Measurements from ENCODE around the gene INTS4.
"Not testable (repeated sequence)": the region's sequence is repeated elsewhere in the genome, so short reads cannot be mapped to it uniquely, and the experiment has no call there.

INTS4 gene

DNA sequence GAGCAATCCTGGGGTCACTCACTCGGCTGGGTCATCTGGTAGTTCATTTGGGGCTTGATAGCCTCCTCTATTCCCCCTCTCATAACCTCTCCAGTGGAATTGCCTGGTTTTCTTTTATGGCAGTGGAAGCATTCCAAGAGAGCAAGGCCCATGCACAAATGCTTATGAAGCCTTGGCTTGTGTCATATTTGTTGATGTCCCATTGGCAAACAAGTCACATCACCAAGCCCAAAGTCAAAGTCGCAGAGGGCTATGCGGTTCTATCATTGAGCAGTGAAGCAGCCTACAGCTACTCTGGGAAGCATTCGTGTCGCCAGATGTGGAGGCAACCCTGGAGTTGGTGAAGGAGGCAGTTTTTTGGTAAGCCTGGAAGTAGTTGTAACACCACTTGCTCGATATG is 16.3 kb upstream of the INTS4 start:
- in situ Hi-C loops (cut with HindIII; ENCODE audit: low sequenced_read_pairs) = no loop called here
- TF ChIP-seq CTCF (IDR thresholded peaks at IDR 0.05; ENCODE audit: low read depth, low read length) = no peak
- DNase-seq (ENCODE audit: low read depth, low spot score) = no peak

GRCh38 chr11:78010304-78010703 is 15.8 kb upstream of the INTS4 start:
- TF ChIP-seq CTCF (IDR thresholded peaks at IDR 0.05; ENCODE audit: low read depth, low read length) = no peak
- no peak overlapping the region for H3K4me3 ChIP-seq (ENCODE audit: low read depth, low read length)
- in situ Hi-C loops (cut with HindIII; ENCODE audit: low sequenced_read_pairs) = no loop called here
- no peak for DNase-seq (ENCODE audit: low read depth, low spot score)

More for the DNA sequence above, 16.3 kb upstream of the INTS4 start:
- H3K4me3 ChIP-seq (ENCODE audit: low read depth, low read length) = no peak overlapping the region

DNA sequence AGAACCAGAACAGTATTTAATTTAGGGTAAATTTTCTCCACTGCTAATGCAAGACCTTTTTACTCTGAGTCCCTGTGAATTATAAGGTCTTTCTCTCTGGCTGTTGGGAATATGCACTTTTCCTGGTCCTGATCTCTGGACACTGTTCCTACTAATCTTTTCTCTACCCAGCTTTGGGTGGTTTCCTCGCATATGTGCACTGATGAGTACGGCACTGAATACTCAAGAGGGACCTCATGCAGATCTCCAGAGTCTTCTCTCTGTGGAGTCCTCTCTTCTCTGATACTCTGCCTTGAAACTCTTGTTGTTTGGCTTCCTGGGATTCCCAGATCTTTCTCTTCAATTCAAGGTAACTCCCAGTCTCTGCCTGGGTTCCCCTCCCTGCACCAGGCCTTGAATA is 14.6 kb upstream of the INTS4 start:
- in situ Hi-C loops (cut with HindIII; ENCODE audit: low sequenced_read_pairs) = no loop called here
- no peak for TF ChIP-seq CTCF (IDR thresholded peaks at IDR 0.05; ENCODE audit: low read depth, low read length)
- no peak for DNase-seq (ENCODE audit: low read depth, low spot score)
- H3K4me3 ChIP-seq (ENCODE audit: low read depth, low read length) = no peak overlapping the region

GRCh38 chr11:78000193-78000592 is 5.7 kb upstream of the INTS4 start:
- TF ChIP-seq CTCF (IDR thresholded peaks at IDR 0.05; ENCODE audit: low read depth, low read length) = peak; percentile 77
- no peak overlapping the region for H3K4me3 ChIP-seq (ENCODE audit: low read depth, low read length)
- peak; percentile 76 for DNase-seq (ENCODE audit: low read depth, low spot score)
- in situ Hi-C loops (cut with HindIII; ENCODE audit: low sequenced_read_pairs) = no loop called here

DNA sequence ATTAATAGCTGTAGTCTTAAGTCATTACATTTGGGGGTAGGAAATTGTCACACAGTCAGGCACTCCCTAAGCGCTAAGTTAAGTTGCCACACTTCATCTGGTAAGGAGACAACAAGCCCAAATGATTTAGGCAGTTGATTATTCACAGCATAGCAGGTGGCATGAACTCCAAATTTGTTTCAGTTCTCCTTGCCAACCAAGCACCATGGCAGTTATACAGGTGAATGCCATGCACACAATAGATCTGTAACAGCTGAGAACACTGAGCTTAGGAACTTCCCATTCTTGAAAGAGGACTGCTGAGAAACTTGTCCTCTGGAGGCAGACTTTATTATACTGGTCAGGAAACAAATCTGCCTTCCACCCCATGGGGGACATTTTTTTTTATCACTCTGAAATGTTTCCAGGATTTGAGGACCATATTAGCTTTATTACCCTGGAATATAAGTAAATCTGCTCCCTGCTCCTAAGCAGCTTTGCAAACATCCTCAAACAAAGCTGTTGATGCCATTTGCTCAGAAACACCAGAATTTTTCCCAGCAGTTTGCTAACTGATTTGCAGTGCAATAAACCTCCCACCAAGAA is 5.1 kb upstream of the INTS4 start:
- in situ Hi-C loops (cut with HindIII; ENCODE audit: low sequenced_read_pairs) = no loop called here

GRCh38 chr11:77993902-77994301 is 566 bp downstream of the INTS4 start:
- in situ Hi-C loops (cut with HindIII; ENCODE audit: low sequenced_read_pairs) = no loop called here
- TF ChIP-seq CTCF (IDR thresholded peaks at IDR 0.05; ENCODE audit: low read depth, low read length) = no peak
- peak overlapping the region; percentile 88 for H3K4me3 ChIP-seq (ENCODE audit: low read depth, low read length)
- no peak for DNase-seq (ENCODE audit: low read depth, low spot score)

More for the DNA sequence above, 5.1 kb upstream of the INTS4 start:
- no peak for DNase-seq (ENCODE audit: low read depth, low spot score)
- no peak for TF ChIP-seq CTCF (IDR thresholded peaks at IDR 0.05; ENCODE audit: low read depth, low read length)
- no peak overlapping the region for H3K4me3 ChIP-seq (ENCODE audit: low read depth, low read length)

DNA sequence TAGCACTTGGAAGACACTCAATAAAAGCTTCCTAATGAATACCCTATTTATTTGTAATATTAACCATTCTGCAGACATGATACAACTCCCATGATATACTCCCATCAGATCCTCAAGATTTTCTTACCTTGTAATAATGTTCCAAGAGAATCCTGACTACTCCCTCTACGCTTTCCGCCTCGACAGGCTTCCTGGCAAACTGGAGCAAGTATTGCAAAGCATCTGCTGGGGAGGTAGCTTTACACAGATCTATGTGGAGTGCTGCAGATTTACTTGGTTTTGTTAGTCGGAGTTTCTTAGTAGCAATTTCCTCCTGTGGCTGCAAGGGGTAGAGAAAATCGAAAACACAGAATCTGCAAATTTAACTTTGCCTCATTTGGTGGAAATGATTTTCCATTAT is 3.5 kb downstream of the INTS4 start:
- H3K4me3 ChIP-seq (ENCODE audit: low read depth, low read length) = no peak overlapping the region
- DNase-seq (ENCODE audit: low read depth, low spot score) = no peak
- no peak for TF ChIP-seq CTCF (IDR thresholded peaks at IDR 0.05; ENCODE audit: low read depth, low read length)
- in situ Hi-C loops (cut with HindIII; ENCODE audit: low sequenced_read_pairs) = no loop called here

- DNase-seq (ENCODE audit: low read depth, low spot score); H3K4me3 ChIP-seq (ENCODE audit: low read depth, low read length); in situ Hi-C loops (cut with HindIII; ENCODE audit: low sequenced_read_pairs): not testable (repeated sequence)
These were observed 8.0 kb downstream of the INTS4 start for GRCh38 chr11:77986456-77986855.
